Measurements from ENCODE around the gene UPF2. TPM values are rescaled to one million over a fixed set of nuclear protein-coding genes. Genes with fewer than 3 reads are reported as not detected.

The UPF2 gene
- total and polyA plus RNA-seq, 10 of the 15 experiments (the other 5 are each of a cell fraction or from before 2014, with no cell fraction given): 21.0 to 44.4 (median 25.9) TPM

- TF ChIP-seq MAX (IDR thresholded peaks at IDR 0.05; ENCODE audit: low read depth, low read length) (no peak), ZZZ3 (IDR thresholded peaks at IDR 0.05; ENCODE audit: control insufficient read depth, insufficient read length, low read depth) (no peak), RBBP5 (conservative IDR thresholded peaks at IDR 0.05) (no peak), EZH2 (IDR thresholded peaks at IDR 0.05; ENCODE audit: borderline replicate concordance, control insufficient read depth, low read depth, low read length) (no peak), TBL1XR1 (IDR thresholded peaks at IDR 0.05; ENCODE audit: low read depth, low read length) (no peak), SUZ12 (IDR thresholded peaks at IDR 0.05; ENCODE audit: unreplicated experiment) (no peak), TCF12 (IDR thresholded peaks at IDR 0.05; ENCODE audit: low read depth, low read length) (no peak), DPF2 (IDR thresholded peaks at IDR 0.05) (no peak), WRNIP1 (IDR thresholded peaks at IDR 0.05; ENCODE audit: borderline replicate concordance, low read depth, low read length) (no peak), PBX3 (IDR thresholded peaks at IDR 0.05; ENCODE audit: insufficient replicate concordance, low read depth, low read length) (no peak), NFIC (IDR thresholded peaks at IDR 0.05; ENCODE audit: low read depth, low read length) (no peak), BACH1 (IDR thresholded peaks at IDR 0.05; ENCODE audit: borderline replicate concordance) (no peak), HSF1 (IDR thresholded peaks at IDR 0.05; ENCODE audit: low read depth, low read length) (no peak), ZNF384 (IDR thresholded peaks at IDR 0.05; ENCODE audit: borderline replicate concordance, low read depth, low read length) (no peak), CBFB (IDR thresholded peaks at IDR 0.05; ENCODE audit: low read depth) (no peak)
- no peaks in the 10 kb centered on the region for H4K20me1 ChIP-seq (ENCODE audit: control insufficient read depth, insufficient read depth)
- no peaks in the 10 kb centered on the region for H3K79me2 ChIP-seq (ENCODE audit: control insufficient read depth, insufficient read depth, low read length)
- intact Hi-C loops (cut with micrococcal nuclease; ENCODE audit: unreplicated experiment) (no loop called here), in situ Hi-C loops (cut with MboI) (no loop called here)
- 68% methylated on average over 6 of the region's 6 CpGs for WGBS (ENCODE audit: insufficient coverage, insufficient replicate concordance, low lambda C conversion rate, missing lambda C conversion rate)
- ChIA-PET POLR2A (no interaction called here), RAD21 (ENCODE audit: unreplicated experiment) (interaction anchor here (0.6 to 1.4 kb wide), 4 partner anchors 9 to 101 kb away, joined by 3 read pairs; no protein-coding TSS in a partner anchor), CTCF (interaction anchor here (1.1 to 1.2 kb wide), 2 partner anchors 9 to 103 kb away, joined by 5 to 7 read pairs; no protein-coding TSS in a partner anchor), SMC1A (ENCODE audit: uncharacterized antibody, unreplicated experiment) (interaction anchor here (1.1 to 2.0 kb wide), 4 partner anchors 9 to 103 kb away, joined by 3 to 5 read pairs (median 4); no protein-coding TSS in a partner anchor)
- BruUV-seq (replicated peaks): no TSS peak
- no peak overlapping the region for H3K4me3 ChIP-seq
- H3K27me3 ChIP-seq (replicated peaks in 1 of 2; ENCODE audit: control insufficient read depth in 2 of 2, insufficient read depth in 2 of 2, low read length in 1 of 2): no peaks in the 10 kb centered on the region
- H3K4me1 ChIP-seq (ENCODE audit: control insufficient read depth, insufficient read depth, low read length): peaks cover 13% of the 10 kb centered on the region
- ATAC-seq: no peak
- no peak for DNase-seq (ENCODE audit: low read depth, low spot score)
- no peaks in the 10 kb centered on the region for H3K36me3 ChIP-seq (ENCODE audit: control insufficient read depth in 2 of 2, insufficient read depth in 2 of 2, low read length in 1 of 2)
- no peak overlapping the region for H2AFZ ChIP-seq (ENCODE audit: control insufficient read depth, low read depth, low read length)
- no peaks in the 10 kb centered on the region for H3K9me3 ChIP-seq (replicated peaks; ENCODE audit: control insufficient read depth, insufficient read depth, low read length)
- no peak overlapping the region for H3K27ac ChIP-seq (ENCODE audit: control insufficient read depth, insufficient read depth)
- no peak for FAIRE-seq
- H3K4me2 ChIP-seq (ENCODE audit: control insufficient read depth, insufficient read depth): no peak overlapping the region
- H3K9ac ChIP-seq (ENCODE audit: control insufficient read depth, insufficient read depth, low read length): no peak overlapping the region
These were observed 156.5 kb downstream of the UPF2 start for GRCh38 chr10:11886138-11886474.

Measured in GM12878 (cell line).